Stimulated activated CD4-positive, alpha-beta T cell treated with anti-CD3 and anti-CD28 coated beads, Interleukin-15, amount 100 ng/mL, for 48 hours (primary cell): ENCODE results near the gene MTHFD2.
"Not testable (repeated sequence)": the region's sequence is repeated elsewhere in the genome, so short reads cannot be mapped to it uniquely, and the experiment has no call there.

ENCODE experiments used
- DNase-seq, 2 donors: peaks; one replicate each; pipeline ENCODE4 v3.0.0-alpha.2; 2020; ENCODE audit warnings: low read depth in 2 of 2

MTHFD2 gene

GRCh38 chr2:74198461-74199274 is at the start of gene MTHFD2:
TSS of gene MTHFD2 (plus strand) at chr2:74198615. CDS start at chr2:74198642, 27 bp downstream.
- DNase-seq, result peak; percentile 88 to 94

GRCh38 chr2:74149247-74149525 is 49.2 kb upstream of the MTHFD2 start:
- DNase-seq, result no peak

GRCh38 chr2:74149570-74150319 is 48.7 kb upstream of the MTHFD2 start:
- DNase-seq, result no peak

GRCh38 chr2:74152954-74153353 is 45.5 kb upstream of the MTHFD2 start:
- no peak for DNase-seq

- DNase-seq, result no peak
These were observed 42.6 kb upstream of the MTHFD2 start for GRCh38 chr2:74155830-74156229.

GRCh38 chr2:74162951-74163350 is 35.5 kb upstream of the MTHFD2 start:
- DNase-seq, result no peak

- no peak for DNase-seq
These were observed 33.7 kb upstream of the MTHFD2 start for GRCh38 chr2:74164761-74165160.

GRCh38 chr2:74168739-74169138 is 29.7 kb upstream of the MTHFD2 start:
- DNase-seq, result no peak

GRCh38 chr2:74174909-74175308 is 23.5 kb upstream of the MTHFD2 start:
- DNase-seq, result no peak

GRCh38 chr2:74177696-74178095 is 20.7 kb upstream of the MTHFD2 start:
- DNase-seq, result no peak

- DNase-seq, result peak; percentile 97
These were observed 20.0 kb upstream of the MTHFD2 start, which contains the start of gene MOB1A for GRCh38 chr2:74178211-74179062. TSS of gene MOB1A (minus strand) at chr2:74178879. CDS start at chr2:74178674, 205 bp downstream.

- no peak for DNase-seq
These were observed 19.2 kb upstream of the MTHFD2 start for GRCh38 chr2:74179063-74179865.

GRCh38 chr2:74181739-74182138 is 16.7 kb upstream of the MTHFD2 start:
- no peak for DNase-seq

GRCh38 chr2:74183878-74184277 is 14.5 kb upstream of the MTHFD2 start:
- no peak for DNase-seq

- DNase-seq, result no peak
These were observed 12.4 kb upstream of the MTHFD2 start for GRCh38 chr2:74186038-74186437.

- not testable (repeated sequence) for DNase-seq
These were observed 11.7 kb upstream of the MTHFD2 start for GRCh38 chr2:74186706-74187105.

- no peak for DNase-seq
These were observed 10.3 kb upstream of the MTHFD2 start for GRCh38 chr2:74188018-74188601.

GRCh38 chr2:74188696-74189095 is 9.7 kb upstream of the MTHFD2 start:
- DNase-seq, result no peak

GRCh38 chr2:74191596-74192380 is 6.6 kb upstream of the MTHFD2 start:
- DNase-seq, result no peak

GRCh38 chr2:74194799-74195198 is 3.6 kb upstream of the MTHFD2 start:
- no peak for DNase-seq
